PC-3 (cell line): Measurements from ENCODE around the gene AHNAK. TPM values are rescaled to one million over a fixed set of nuclear protein-coding genes. Genes with fewer than 3 reads are reported as not detected.

ENCODE experiments used
- ATAC-seq: fragments of 200-7000 bp; cut with Tn5 transposase; 2 replicates; pipeline ENCODE4 v1.9.1; 2020; ENCODE audit warnings: mild to moderate bottlenecking, moderate library complexity
- BruUV-seq: library from RNA; stranded (reverse); fragments of 400-500 nt; replicated peaks from 2 replicates; lab custom pipeline; 2021; lab: Mats Ljungman, UMichigan
- CTCF ChIA-PET: fragments of 300-600 bp; sonication (Branson Sonifier 250); formaldehyde crosslinking; loops from one replicate; lab custom pipeline; 2022; ENCODE audit warnings: antibody characterized with exemption; lab: Charles Lee
- POLR2A ChIA-PET: fragments of 300-600 bp; sonication (Branson Sonifier 250); formaldehyde crosslinking; loops from one replicate; lab custom pipeline; 2022; ENCODE audit warnings: antibody characterized with exemption; ENCODE audit not compliant: unreplicated experiment; lab: Charles Lee
- DNase-seq: peaks from one replicate; pipeline ENCODE4 v3.0.0-alpha.2; 2015
- H2AFZ ChIP-seq: fragments of 300-600 bp; sonication (generic); 2 replicates; pipeline ENCODE4 v1.6.0; 2016; ENCODE audit warnings: antibody characterized with exemption, low read length
- H3F3A ChIP-seq: fragments of 300-600 bp; sonication (generic); one replicate; pipeline ENCODE4 v1.6.0; 2017; ENCODE audit warnings: antibody characterized with exemption, low read length, control low read depth, mild to moderate bottlenecking; ENCODE audit not compliant: unreplicated experiment
- H3K27ac ChIP-seq: fragments of 300-600 bp; sonication (generic); 2 replicates; pipeline ENCODE4 v1.5.1; 2016; ENCODE audit warnings: mild to moderate bottlenecking, low read length
- H3K27me3 ChIP-seq: fragments of 300-600 bp; sonication (generic); 2 replicates; pipeline ENCODE4 v1.6.1; 2016; ENCODE audit warnings: low read length, mixed read lengths
- H3K36me3 ChIP-seq: fragments of 300-600 bp; sonication (generic); 2 replicates; pipeline ENCODE4 v1.6.1; 2016; ENCODE audit warnings: low read depth, mixed run types, low read length, mixed read lengths
- H3K4me1 ChIP-seq: fragments of 300-600 bp; sonication (generic); 2 replicates; pipeline ENCODE4 v1.5.1; 2016; ENCODE audit warnings: low read length; ENCODE audit not compliant: insufficient read depth
- H3K4me2 ChIP-seq: fragments of 300-600 bp; sonication (generic); 2 replicates; pipeline ENCODE4 v1.6.0; 2016; ENCODE audit warnings: low read length
- H3K4me3 ChIP-seq: fragments of 300-600 bp; sonication (generic); 2 replicates; pipeline ENCODE4 v1.5.1; 2016; ENCODE audit warnings: mild to moderate bottlenecking, low read length, mixed read lengths
- H3K79me2 ChIP-seq: fragments of 300-600 bp; sonication (generic); 2 replicates; pipeline ENCODE4 v1.6.1; 2017; ENCODE audit warnings: low read length, mixed read lengths
- H3K9ac ChIP-seq: fragments of 300-600 bp; sonication (generic); 2 replicates; pipeline ENCODE4 v1.6.0; 2016; ENCODE audit warnings: mild to moderate bottlenecking, low read length
- H3K9me2 ChIP-seq: fragments of 300-600 bp; sonication (generic); replicated peaks from 2 replicates; pipeline ENCODE4 v1.6.1; 2016; ENCODE audit warnings: mixed run types, low read length, mixed read lengths
- H3K9me3 ChIP-seq: fragments of 300-600 bp; sonication (generic); 2 replicates; pipeline ENCODE4 v1.6.1; 2016; ENCODE audit warnings: low read length, mixed read lengths
- H4K20me1 ChIP-seq: fragments of 300-600 bp; sonication (generic); 2 replicates; pipeline ENCODE4 v1.6.1; 2016; ENCODE audit warnings: low read length, mixed read lengths
- CTCF ChIP-seq: fragments of 300-600 bp; sonication (generic); conservative IDR thresholded peaks from 2 replicates; pipeline ENCODE4 v1.5.1; 2017; ENCODE audit warnings: antibody characterized with exemption, low read depth, mild to moderate bottlenecking, low read length
- EZH2 ChIP-seq: fragments of 300-600 bp; sonication (generic); IDR thresholded peaks from one replicate; pipeline ENCODE4 v1.6.1; 2017; ENCODE audit warnings: antibody characterized with exemption, mild to moderate bottlenecking, low read length; ENCODE audit not compliant: unreplicated experiment
- EZH2phosphoT487 ChIP-seq: fragments of 300-600 bp; sonication (generic); IDR thresholded peaks from 2 replicates; pipeline ENCODE4 v1.6.1; 2018; ENCODE audit warnings: mild to moderate bottlenecking, antibody characterized with exemption, low read length, borderline replicate concordance
- intact Hi-C: fragments of 100-400 bp; cut with micrococcal nuclease; formaldehyde crosslinking; loops from 2 replicates; pipeline ENCODE4 v1.9.0; 2023
- microRNA-seq: library from miRNA; unstranded; fragments of <30 nt; microRNA quantifications from one replicate; pipeline ENCODE4 v1.1.0, GENCODE V29; 2020; ENCODE audit not compliant: unreplicated experiment
- total RNA-seq: library from RNA; depleted of rRNA; stranded (reverse); fragments of >200 nt; gene quantifications from 2 replicates; pipeline ENCODE4 v1.2.3, GENCODE V29; 2014; rRNA removed

AHNAK gene
- total RNA-seq, 1 experiment from 2014 or later, result 287 TPM

DNA sequence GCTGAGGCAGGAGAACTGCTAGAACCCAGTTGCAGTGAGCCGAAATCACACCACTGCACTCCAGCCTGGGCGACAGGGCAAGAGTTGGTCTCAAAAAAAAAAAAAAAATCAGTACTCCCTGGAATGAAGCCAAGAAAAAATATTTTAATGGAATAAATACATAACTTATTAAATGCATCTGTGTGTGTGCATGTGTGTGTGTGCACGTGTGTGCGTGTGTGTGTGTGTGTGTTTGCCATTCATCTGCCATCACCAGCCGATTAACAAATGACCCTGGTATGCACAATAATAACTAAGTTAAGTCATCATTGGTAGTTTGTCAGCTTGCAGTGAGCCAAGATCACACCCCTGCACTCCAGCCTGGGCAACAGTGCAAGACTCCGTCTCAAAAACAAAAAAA, 162.8 kb downstream of the AHNAK start:
- Histone ChIP-seq H3K36me3 (no peaks in the 10 kb centered on the region), H3K27ac (no peak overlapping the region), H2AFZ (no peak overlapping the region), H3K4me3 (no peak overlapping the region), H3K9ac (no peak overlapping the region), H3K4me1 (peaks cover 6% of the 10 kb centered on the region; the same call in 1 of the 2 replicates), H3K79me2 (no peaks in the 10 kb centered on the region), H4K20me1 (no peaks in the 10 kb centered on the region), H3K9me3 (no peaks in the 10 kb centered on the region), H3K9me2 (no peaks in the 10 kb centered on the region), H3K4me2 (no peak overlapping the region), H3K27me3 (no peaks in the 10 kb centered on the region), H3F3A (no peaks in the 10 kb centered on the region)
- no TSS peak for BruUV-seq
- ChIA-PET POLR2A (no interaction called here), CTCF (interaction anchor here (0.7 kb wide), 1 partner anchor 22 kb away, joined by 5 read pairs; no protein-coding TSS in a partner anchor)
- no peak for DNase-seq
- intact Hi-C loops, result no loop called here
- no peak for TF ChIP-seq EZH2phosphoT487
- no peak for TF ChIP-seq EZH2
- no peak for TF ChIP-seq CTCF
- ATAC-seq, result no peak

Small RNA genes within 50 kb of the gene (microRNA-seq; reads per million reads assigned to microRNA genes)
- not detected for gene MIR6747

Other genes starting within 250 kb of the AHNAK start
- not detected in 2 replicates for gene SCGB1D4, start 247.7 kb downstream of the AHNAK start, total RNA-seq
- 26.6 and 49.8 TPM in 2 replicates for gene ASRGL1, start 209.4 kb downstream of the AHNAK start, total RNA-seq
- not detected in 2 replicates for gene SCGB1A1, start 127.8 kb downstream of the AHNAK start, total RNA-seq
- 1,577 and 1,815 TPM in 2 replicates for gene EEF1G, start 27.1 kb upstream of the AHNAK start, total RNA-seq
- gene TUT1, start 44.7 kb upstream of the AHNAK start, total RNA-seq, result 17.8 and 20.6 TPM in 2 replicates
- gene MTA2, start 55.1 kb upstream of the AHNAK start, total RNA-seq, result 193 and 259 TPM in 2 replicates
- 32.8 and 50.6 TPM in 2 replicates for gene EML3, start 66.0 kb upstream of the AHNAK start, total RNA-seq
- gene ROM1, start 66.5 kb upstream of the AHNAK start, total RNA-seq, result 5.8 and 13.9 TPM in 2 replicates
- gene B3GAT3, start 75.2 kb upstream of the AHNAK start, total RNA-seq, result 65.8 and 76.3 TPM in 2 replicates
- gene GANAB, start 99.8 kb upstream of the AHNAK start, total RNA-seq, result 274 and 290 TPM in 2 replicates
- gene INTS5, start 106.5 kb upstream of the AHNAK start, total RNA-seq, result 31.0 and 32.5 TPM in 2 replicates
- gene C11orf98, start 118.4 kb upstream of the AHNAK start, total RNA-seq, result 236 and 302 TPM in 2 replicates
- 12.9 and 16.3 TPM in 2 replicates for gene CSKMT, start 118.5 kb upstream of the AHNAK start, total RNA-seq
- gene UQCC3, start 124.9 kb upstream of the AHNAK start, total RNA-seq, result 83.6 and 95.6 TPM in 2 replicates
- 4.7 and 9.7 TPM in 2 replicates for gene LBHD1, start 125.5 kb upstream of the AHNAK start, total RNA-seq
- gene UBXN1, start 132.3 kb upstream of the AHNAK start, total RNA-seq, result 190 and 311 TPM in 2 replicates
- 0.51 and 0.86 TPM in 2 replicates for gene LRRN4CL, start 142.7 kb upstream of the AHNAK start, total RNA-seq
- gene BSCL2, start 160.6 kb upstream of the AHNAK start, total RNA-seq, result 65.7 and 73.4 TPM in 2 replicates
- gene GNG3, start 160.9 kb upstream of the AHNAK start, total RNA-seq, result not detected in 2 replicates
- 15.5 and 25.4 TPM in 2 replicates for gene HNRNPUL2, start 180.7 kb upstream of the AHNAK start, total RNA-seq
- gene TTC9C, start 181.7 kb upstream of the AHNAK start, total RNA-seq, result 26.1 and 37.4 TPM in 2 replicates
- gene ZBTB3, start 207.4 kb upstream of the AHNAK start, total RNA-seq, result 2.2 and 3.3 TPM in 2 replicates
- gene POLR2G, start 214.8 kb upstream of the AHNAK start, total RNA-seq, result 208 and 230 TPM in 2 replicates
- gene TAF6L, start 224.6 kb upstream of the AHNAK start, total RNA-seq, result 40.2 and 43.9 TPM in 2 replicates
- 80.2 and 86.7 TPM in 2 replicates for gene TMEM179B, start 240.6 kb upstream of the AHNAK start, total RNA-seq
- gene TMEM223, start 245.2 kb upstream of the AHNAK start, total RNA-seq, result 37.5 and 49.6 TPM in 2 replicates